Keratinocyte (primary cell): Measurements from ENCODE around the gene MAPK9.

Experiments
- EZH2 ChIP-seq: IDR thresholded peaks from one replicate; pipeline ENCODE4 v1.6.1; 2012; ENCODE audit warnings: inconsistent platforms, mild to moderate bottlenecking, low read length, moderate library complexity
- TF ChIP-seq, protein P1 (sequence below), 3 experiments: IDR thresholded peaks in 1 of 3; conservative IDR thresholded peaks in 1 of 3; optimal IDR thresholded peaks in 1 of 3; 2 replicates in 2 of 3; 3 replicates in 1 of 3; pipeline versions ENCODE3 to v1.5.1; 2011; ENCODE audit warnings: low read length in 3 of 3, mild to moderate bottlenecking in 3 of 3, moderate library complexity in 2 of 3, control low read depth in 1 of 3, inconsistent platforms in 1 of 3; ENCODE audit not compliant: insufficient read depth in 2 of 3; ENCODE audit errors: extremely low read depth in 1 of 3

- TF ChIP-seq, protein P1, sequence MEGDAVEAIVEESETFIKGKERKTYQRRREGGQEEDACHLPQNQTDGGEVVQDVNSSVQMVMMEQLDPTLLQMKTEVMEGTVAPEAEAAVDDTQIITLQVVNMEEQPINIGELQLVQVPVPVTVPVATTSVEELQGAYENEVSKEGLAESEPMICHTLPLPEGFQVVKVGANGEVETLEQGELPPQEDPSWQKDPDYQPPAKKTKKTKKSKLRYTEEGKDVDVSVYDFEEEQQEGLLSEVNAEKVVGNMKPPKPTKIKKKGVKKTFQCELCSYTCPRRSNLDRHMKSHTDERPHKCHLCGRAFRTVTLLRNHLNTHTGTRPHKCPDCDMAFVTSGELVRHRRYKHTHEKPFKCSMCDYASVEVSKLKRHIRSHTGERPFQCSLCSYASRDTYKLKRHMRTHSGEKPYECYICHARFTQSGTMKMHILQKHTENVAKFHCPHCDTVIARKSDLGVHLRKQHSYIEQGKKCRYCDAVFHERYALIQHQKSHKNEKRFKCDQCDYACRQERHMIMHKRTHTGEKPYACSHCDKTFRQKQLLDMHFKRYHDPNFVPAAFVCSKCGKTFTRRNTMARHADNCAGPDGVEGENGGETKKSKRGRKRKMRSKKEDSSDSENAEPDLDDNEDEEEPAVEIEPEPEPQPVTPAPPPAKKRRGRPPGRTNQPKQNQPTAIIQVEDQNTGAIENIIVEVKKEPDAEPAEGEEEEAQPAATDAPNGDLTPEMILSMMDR (optimal IDR thresholded peaks at IDR 0.05 in 1 of 3, IDR thresholded peaks at IDR 0.05 in 1 of 3, conservative IDR thresholded peaks at IDR 0.05 in 1 of 3; ENCODE audit: extremely low read depth in 1 of 3, insufficient read depth in 2 of 3, low read length in 3 of 3) = peak; percentile 26 to 57 (median 35)
- TF ChIP-seq EZH2 = no peak
Measured at GRCh38 chr5:180201051-180201987, 90.6 kb downstream of the MAPK9 start.
